K562 (cell line): ENCODE data around the gene CCDC9B. TPM values are rescaled to one million over a fixed set of nuclear protein-coding genes. Genes with fewer than 3 reads are reported as not detected.
A peak's percentile ranks its signal among the peaks of the same experiment; 100 is the strongest.

Experiments used
- BCL6 ChIP-seq: fragments of 250-450 bp; sonication (Bioruptor Pico); IDR thresholded peaks from 2 replicates; pipeline ENCODE4 v1.4.0; 2020
- CCAR2 ChIP-seq: fragments of 200-400 bp; formaldehyde crosslinking; IDR thresholded peaks from 2 replicates; pipeline ENCODE4 v1.6.1; 2017; ENCODE audit warnings: mild to moderate bottlenecking, low read depth, low read length
- CHD7 ChIP-seq: fragments of 200-600 bp; sonication (generic); IDR thresholded peaks from one replicate; pipeline ENCODE4 v1.6.1; 2012; ENCODE audit warnings: mild to moderate bottlenecking, low read depth, low read length, inconsistent platforms
- CTBP1 ChIP-seq: fragments of 450-650 bp; IDR thresholded peaks from 2 replicates; pipeline ENCODE4 v1.6.1; 2016; ENCODE audit warnings: borderline replicate concordance
- ELF1 ChIP-seq: fragments of 200-800 bp; sonication (Bioruptor generic); IDR thresholded peaks from 2 replicates; pipeline ENCODE4 v1.6.1; 2016; ENCODE audit warnings: missing genetic modification characterization, missing compliant biosample characterization
- FOXA1 ChIP-seq: fragments of 450-650 bp; IDR thresholded peaks from 2 replicates; pipeline ENCODE4 v1.6.1; 2016; ENCODE audit warnings: mild to moderate bottlenecking, borderline replicate concordance
- HMGXB4 ChIP-seq: sonication (generic); formaldehyde crosslinking; IDR thresholded peaks from 2 replicates; pipeline ENCODE4 v1.8.1; 2023; ENCODE audit warnings: mild to moderate bottlenecking, missing genetic modification reagents
- MCM7 ChIP-seq, 2 experiments: fragments of 450-650 bp; IDR thresholded peaks; 2 replicates each; pipeline ENCODE4 v1.6.1; 2016 to 2018
- MXD1 ChIP-seq: fragments of 250-450 bp; sonication (Bioruptor Pico); IDR thresholded peaks from 2 replicates; pipeline ENCODE4 v1.8.0; 2021; ENCODE audit warnings: borderline replicate concordance, mild to moderate bottlenecking, moderate library complexity; ENCODE audit not compliant: poor library complexity, severe bottlenecking
- PTRF ChIP-seq: fragments of 450-650 bp; IDR thresholded peaks from 2 replicates; pipeline ENCODE4 v1.6.1; 2016; ENCODE audit warnings: mild to moderate bottlenecking, missing genetic modification characterization, missing compliant biosample characterization
- SOX6 ChIP-seq: fragments of 450-650 bp; IDR thresholded peaks from 2 replicates; pipeline ENCODE4 v1.6.1; 2014; ENCODE audit warnings: mild to moderate bottlenecking
- TEAD4 ChIP-seq, 2 experiments: sonication (generic) in 1 of 2; formaldehyde crosslinking in 1 of 2; IDR thresholded peaks; 2 replicates each; pipeline versions ENCODE4 v1.6.1 to v1.8.0; 2012 to 2022; ENCODE audit warnings: borderline replicate concordance in 1 of 2, inconsistent platforms in 1 of 2, low read length in 1 of 2, mild to moderate bottlenecking in 1 of 2, missing genetic modification reagents in 1 of 2
- USF1 ChIP-seq: sonication (generic); formaldehyde crosslinking; IDR thresholded peaks from 2 replicates; pipeline ENCODE4 v1.9.0; 2022; ENCODE audit warnings: mild to moderate bottlenecking, missing genetic modification reagents
- ZFP30 ChIP-seq: fragments of 250-450 bp; sonication (Bioruptor Pico); IDR thresholded peaks from 2 replicates; pipeline ENCODE4 v1.8.0; 2022; ENCODE audit warnings: moderate library complexity, mild to moderate bottlenecking, inconsistent platforms, borderline replicate concordance
- polyA plus RNA-seq, 8 experiments: library from polyadenylated mRNA; depleted of rRNA in 4 of 8; stranded (reverse) in 5 of 8; unstranded in 3 of 8; fragments of >200 nt; fragmentation: Nextera tagmentation in 2 of 8; fragmentation: Illumina TruSeq in 1 of 8; extraction: Ambion mirVana in 2 of 8; extraction: Trizol in 1 of 8; gene quantifications; 2 replicates each; pipeline versions ENCODE4 v1.2.1 to v1.2.3, GENCODE V29; 2011 to 2014; ENCODE audit warnings: inconsistent platforms in 1 of 8, missing spikeins in 1 of 8
- total RNA-seq, 7 experiments: library from RNA; depleted of rRNA in 6 of 7; stranded (reverse); fragments of >200 nt in 6 of 7; fragmentation: Illumina TruSeq in 2 of 7; extraction: Trizol in 2 of 7; gene quantifications; 2 replicates each; pipeline versions ENCODE4 v1.2.1 to v1.2.3, GENCODE V29; 2011 to 2021; ENCODE audit warnings: low replicate concordance in 1 of 7

The CCDC9B gene
- total and polyA plus RNA-seq, 9 of the 15 experiments (the other 6 are each of a cell fraction or from before 2014, with no cell fraction given), result 0.01 to 0.47 (median 0.15) TPM; not detected in 1

GRCh38 chr15:40333922-40334492 lies 6.7 kb downstream of the CCDC9B start (continued):
- TF ChIP-seq HMGXB4 (CRISPR knock-in tag) (no peak), ELF1 (tag) (0 out of 2 replicates have a peak, but pooled peaks have one; percentile 48), MCM7 (IDR thresholded peaks at IDR 0.05) (no peak), FOXA1 (no peak), CHD7 (no peak), CTBP1 (peak; percentile 44; the same call in 1 of the 2 replicates), SOX6 (no peak), MXD1 (CRISPR knock-in tag) (no peak), BCL6 (CRISPR knock-in tag) (no peak), USF1 (CRISPR knock-in tag) (peak; percentile 71), ZFP30 (CRISPR knock-in tag) (no peak), CCAR2 (no peak), TEAD4 (IDR thresholded peaks at IDR 0.05; ENCODE audit: low read length) (no peak), TEAD4 (CRISPR knock-in tag; IDR thresholded peaks at IDR 0.05; ENCODE audit: borderline replicate concordance) (no peak), PTRF (tag) (no peak)
